GM12878 (cell line): Measurements from ENCODE around the gene CREBRF.
"Not testable (repeated sequence)": the region's sequence is repeated elsewhere in the genome, so short reads cannot be mapped to it uniquely, and the experiment has no call there.

Source experiments
- ATF2 ChIP-seq: IDR thresholded peaks from 2 replicates; pipeline ENCODE4 v1.6.1; 2012; ENCODE audit warnings: low read length, inconsistent platforms
- BMI1 ChIP-seq: fragments of 450-650 bp; IDR thresholded peaks from 2 replicates; pipeline ENCODE4 v1.6.1; 2016; ENCODE audit warnings: mild to moderate bottlenecking, moderate library complexity, borderline replicate concordance
- JUND ChIP-seq: IDR thresholded peaks from 2 replicates; pipeline ENCODE4 v1.6.1; 2012; ENCODE audit warnings: low read depth, mild to moderate bottlenecking, low read length, improper control_type of control experiment, moderate library complexity
- PRDM15 ChIP-seq: fragments of 450-650 bp; formaldehyde crosslinking; IDR thresholded peaks from 2 replicates; pipeline ENCODE4 v1.4.0; 2020; ENCODE audit warnings: mild to moderate bottlenecking, moderate library complexity
- RCOR1 ChIP-seq: conservative IDR thresholded peaks from 2 replicates; pipeline ENCODE4 v1.6.1; 2012; ENCODE audit warnings: low read depth, low read length, improper control_type of control experiment
- TAF1 ChIP-seq: IDR thresholded peaks from 2 replicates; pipeline ENCODE4 v1.6.1; 2011; ENCODE audit warnings: mild to moderate bottlenecking, low read depth, low read length, borderline replicate concordance
- ZNF217 ChIP-seq: fragments of 450-650 bp; IDR thresholded peaks from 2 replicates; pipeline ENCODE4 v1.6.1; 2017; ENCODE audit warnings: antibody characterized with exemption, mild to moderate bottlenecking
- TF ChIP-seq, protein P1 (sequence below): fragments of 450-650 bp; IDR thresholded peaks from 2 replicates; pipeline ENCODE4 v1.6.1; 2017; ENCODE audit warnings: mild to moderate bottlenecking, moderate library complexity

- not testable (repeated sequence) for TF ChIP-seq TAF1; JUND; ATF2; ZNF217; RCOR1; PRDM15 (CRISPR knock-in tag); BMI1
- TF ChIP-seq, protein P1, sequence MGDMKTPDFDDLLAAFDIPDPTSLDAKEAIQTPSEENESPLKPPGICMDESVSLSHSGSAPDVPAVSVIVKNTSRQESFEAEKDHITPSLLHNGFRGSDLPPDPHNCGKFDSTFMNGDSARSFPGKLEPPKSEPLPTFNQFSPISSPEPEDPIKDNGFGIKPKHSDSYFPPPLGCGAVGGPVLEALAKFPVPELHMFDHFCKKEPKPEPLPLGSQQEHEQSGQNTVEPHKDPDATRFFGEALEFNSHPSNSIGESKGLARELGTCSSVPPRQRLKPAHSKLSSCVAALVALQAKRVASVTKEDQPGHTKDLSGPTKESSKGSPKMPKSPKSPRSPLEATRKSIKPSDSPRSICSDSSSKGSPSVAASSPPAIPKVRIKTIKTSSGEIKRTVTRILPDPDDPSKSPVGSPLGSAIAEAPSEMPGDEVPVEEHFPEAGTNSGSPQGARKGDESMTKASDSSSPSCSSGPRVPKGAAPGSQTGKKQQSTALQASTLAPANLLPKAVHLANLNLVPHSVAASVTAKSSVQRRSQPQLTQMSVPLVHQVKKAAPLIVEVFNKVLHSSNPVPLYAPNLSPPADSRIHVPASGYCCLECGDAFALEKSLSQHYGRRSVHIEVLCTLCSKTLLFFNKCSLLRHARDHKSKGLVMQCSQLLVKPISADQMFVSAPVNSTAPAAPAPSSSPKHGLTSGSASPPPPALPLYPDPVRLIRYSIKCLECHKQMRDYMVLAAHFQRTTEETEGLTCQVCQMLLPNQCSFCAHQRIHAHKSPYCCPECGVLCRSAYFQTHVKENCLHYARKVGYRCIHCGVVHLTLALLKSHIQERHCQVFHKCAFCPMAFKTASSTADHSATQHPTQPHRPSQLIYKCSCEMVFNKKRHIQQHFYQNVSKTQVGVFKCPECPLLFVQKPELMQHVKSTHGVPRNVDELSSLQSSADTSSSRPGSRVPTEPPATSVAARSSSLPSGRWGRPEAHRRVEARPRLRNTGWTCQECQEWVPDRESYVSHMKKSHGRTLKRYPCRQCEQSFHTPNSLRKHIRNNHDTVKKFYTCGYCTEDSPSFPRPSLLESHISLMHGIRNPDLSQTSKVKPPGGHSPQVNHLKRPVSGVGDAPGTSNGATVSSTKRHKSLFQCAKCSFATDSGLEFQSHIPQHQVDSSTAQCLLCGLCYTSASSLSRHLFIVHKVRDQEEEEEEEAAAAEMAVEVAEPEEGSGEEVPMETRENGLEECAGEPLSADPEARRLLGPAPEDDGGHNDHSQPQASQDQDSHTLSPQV = not testable (repeated sequence)
Measured at GRCh38 chr5:173047096-173047837, 8.9 kb upstream of the CREBRF start.
